SKM-1 (cell line): ENCODE results near the gene DIDO1.
"Not testable (repeated sequence)": the region's sequence is repeated elsewhere in the genome, so short reads cannot be mapped to it uniquely, and the experiment has no call there.

Experiments used
- DNase-seq: peaks from one replicate; lab custom pipeline; 2025; ENCODE audit not compliant: unreplicated experiment; lab: John Stamatoyannopoulos, UW

DIDO1 gene

GRCh38 chr20:62962891-62963613, 36.7 kb upstream of the DIDO1 start:
- no peak for DNase-seq

- no peak for DNase-seq
Measured at GRCh38 chr20:62962221-62962879, 36.0 kb upstream of the DIDO1 start.

DNA sequence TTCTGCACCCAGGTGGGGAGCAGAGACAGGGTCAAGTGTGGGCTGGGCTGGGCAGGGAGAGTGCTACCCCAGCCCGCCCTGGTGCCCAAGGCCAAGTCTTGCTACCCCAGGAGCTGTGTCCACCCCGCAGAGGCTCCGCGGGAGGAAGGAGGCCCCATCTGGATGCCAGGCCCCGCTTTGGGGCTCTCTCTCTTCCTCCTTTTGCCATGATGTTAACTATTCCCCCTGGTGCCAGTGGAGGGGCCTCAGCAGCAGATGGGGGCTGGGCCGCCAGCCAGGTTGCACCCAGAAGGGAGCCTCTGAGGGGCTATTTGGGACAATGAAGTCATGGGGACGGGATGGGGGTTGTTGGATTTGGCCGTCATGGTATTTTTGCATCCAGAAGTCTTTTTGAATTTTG, 35.5 kb upstream of the DIDO1 start:
- DNase-seq = no peak

GRCh38 chr20:62961310-62961783, 35.0 kb upstream of the DIDO1 start:
- no peak for DNase-seq

- DNase-seq = not testable (repeated sequence)
Measured at GRCh38 chr20:62960446-62961309, 34.4 kb upstream of the DIDO1 start.

DNA sequence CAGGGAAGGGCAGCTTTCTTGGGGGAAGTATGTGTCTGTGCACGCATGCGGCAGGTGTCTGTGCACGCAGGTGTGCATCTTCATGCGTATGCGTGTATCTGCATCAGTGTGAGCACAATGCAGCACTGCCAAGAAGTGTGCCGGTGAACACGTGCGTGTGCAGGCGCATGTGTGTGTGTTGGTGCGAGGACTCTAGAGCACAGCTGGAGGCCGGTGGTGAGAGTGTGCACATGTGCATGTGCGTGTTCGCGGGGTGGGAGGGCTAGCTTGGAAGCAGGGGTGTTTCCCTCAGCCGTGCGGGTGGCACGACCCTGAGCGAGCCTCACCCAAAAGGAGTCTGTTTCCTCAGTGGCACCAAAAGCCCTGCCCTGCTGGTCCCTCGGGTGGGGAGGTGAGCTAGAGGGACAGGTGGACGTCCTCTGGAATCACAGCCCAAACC, 33.7 kb upstream of the DIDO1 start:
- DNase-seq = no peak

DNA sequence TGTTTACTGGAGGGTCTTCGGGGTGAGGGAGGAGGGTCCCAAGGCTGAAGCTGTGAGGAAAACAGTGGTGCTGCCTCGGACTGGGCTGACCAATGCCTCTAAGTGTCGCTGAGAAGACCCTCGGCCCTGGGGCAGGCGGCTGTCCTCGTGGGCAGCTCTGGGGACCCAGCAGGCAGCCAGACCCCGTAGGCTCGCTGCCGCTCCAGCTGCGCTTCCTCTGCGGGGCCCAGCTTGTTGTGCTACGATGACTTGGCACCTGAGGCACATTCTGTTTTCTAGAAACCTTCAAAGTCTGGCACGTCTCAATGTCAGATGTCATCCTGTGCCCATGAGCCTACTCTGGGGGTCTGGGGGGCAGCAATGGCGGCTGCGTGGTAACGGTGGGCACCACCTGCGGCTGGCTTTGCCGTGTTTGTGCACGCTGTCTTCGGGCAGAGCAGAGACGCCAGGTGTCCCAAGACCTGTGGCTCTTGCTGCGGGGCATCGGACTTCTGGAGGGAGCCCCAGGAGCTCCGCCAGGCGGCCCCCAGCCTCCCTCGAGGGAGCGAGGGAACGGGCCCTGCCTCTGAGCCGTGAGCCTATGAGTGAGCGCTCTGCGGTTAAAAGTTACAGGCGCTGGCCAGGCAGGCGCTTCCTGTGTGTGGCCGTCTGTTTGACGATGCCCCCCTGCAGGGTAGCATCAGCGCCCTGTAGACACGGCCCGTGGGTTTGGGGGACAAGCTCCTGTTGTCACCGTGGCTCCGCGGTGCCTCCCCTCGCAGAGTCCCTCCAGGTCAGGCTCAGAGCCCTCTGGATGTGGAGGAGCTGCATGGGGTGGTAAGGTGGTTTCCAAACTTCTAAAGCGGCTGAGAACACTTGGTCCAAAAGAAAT, 33.0 kb upstream of the DIDO1 start:
- no peak for DNase-seq

DNA sequence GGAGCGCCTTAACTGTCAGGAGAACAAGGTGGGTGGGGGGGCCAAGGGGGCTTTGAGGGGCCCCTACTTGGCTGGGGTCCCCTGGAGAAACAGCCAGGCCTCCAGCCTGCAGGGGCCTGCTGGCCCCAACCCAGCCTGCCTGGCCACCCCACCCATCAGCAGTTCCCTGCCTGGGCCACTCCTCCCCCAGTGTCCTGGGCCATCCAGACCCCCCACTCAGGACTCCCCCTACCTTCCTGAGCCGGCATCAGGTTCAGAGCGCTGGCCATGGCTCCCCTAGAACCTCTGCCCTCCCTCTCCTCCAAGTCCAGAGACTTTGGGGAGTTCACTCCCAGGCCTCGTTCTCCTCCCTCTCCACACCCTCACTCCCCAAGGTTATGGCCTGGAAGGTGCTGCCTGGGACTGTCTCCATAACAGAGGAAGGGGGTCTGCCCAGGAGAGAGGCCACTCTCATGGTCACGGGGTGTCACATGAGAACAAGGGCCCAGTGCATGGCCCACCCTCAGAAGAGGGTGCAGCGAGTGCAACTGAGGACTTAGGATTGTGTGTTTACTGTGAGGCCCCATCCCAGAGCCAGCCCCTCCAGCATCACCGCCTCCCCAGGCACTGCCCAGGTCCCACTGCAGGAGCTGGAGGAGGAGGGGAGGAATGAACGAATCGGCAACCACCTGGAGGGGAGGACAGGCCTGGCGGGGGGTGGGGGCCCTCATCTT, 32.2 kb upstream of the DIDO1 start:
- DNase-seq = no peak

GRCh38 chr20:62957136-62958117, 31.1 kb upstream of the DIDO1 start:
- DNase-seq = no peak

DNA sequence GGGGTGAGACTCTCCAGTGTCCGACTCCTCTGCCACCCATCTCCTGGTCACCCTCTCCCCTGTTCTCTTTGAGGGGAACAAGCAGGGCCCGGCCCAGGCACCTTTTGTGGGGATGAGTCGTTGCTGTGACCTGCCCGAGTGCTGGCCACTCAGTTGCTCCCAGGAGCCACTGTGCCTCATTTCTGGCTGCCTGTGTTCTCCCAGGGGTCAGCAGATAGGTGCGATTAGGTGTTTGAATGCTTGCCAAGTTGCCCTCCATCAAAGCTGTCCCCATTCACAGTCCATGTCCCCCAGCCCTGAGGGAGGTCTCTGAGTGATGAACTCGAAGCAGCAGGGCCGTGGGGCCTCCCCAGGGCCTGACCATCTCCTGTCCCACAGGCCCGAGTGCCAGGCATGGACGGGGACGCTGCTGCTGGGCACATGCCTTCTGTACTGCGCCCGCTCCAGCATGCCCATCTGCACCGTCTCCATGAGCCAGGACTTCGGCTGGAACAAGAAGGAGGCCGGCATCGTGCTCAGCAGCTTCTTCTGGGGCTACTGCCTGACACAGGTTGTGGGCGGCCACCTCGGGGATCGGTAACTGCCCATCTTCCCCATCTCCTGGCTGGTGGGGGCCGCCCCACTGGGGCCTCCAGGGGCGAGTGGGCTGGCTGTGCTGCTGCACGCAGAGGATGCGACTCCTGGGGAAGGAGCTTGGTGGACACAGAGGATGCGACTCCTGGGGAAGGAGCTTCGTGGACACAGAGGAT, 30.3 kb upstream of the DIDO1 start:
- DNase-seq = no peak

GRCh38 chr20:62955519-62956386, 29.4 kb upstream of the DIDO1 start:
- DNase-seq = no peak

GRCh38 chr20:62953839-62954703, 27.8 kb upstream of the DIDO1 start:
- peak; percentile 90 for DNase-seq

GRCh38 chr20:62952968-62953838, 26.9 kb upstream of the DIDO1 start:
- no peak for DNase-seq

- DNase-seq = peak; percentile 74
Measured at GRCh38 chr20:62952373-62952967, 26.2 kb upstream of the DIDO1 start, which contains the start of gene SLC17A9. Gene SLC17A9, plus strand, starts transcription at chr20:62952709. Its CDS starts 122 bp downstream, at chr20:62952831.

DNA sequence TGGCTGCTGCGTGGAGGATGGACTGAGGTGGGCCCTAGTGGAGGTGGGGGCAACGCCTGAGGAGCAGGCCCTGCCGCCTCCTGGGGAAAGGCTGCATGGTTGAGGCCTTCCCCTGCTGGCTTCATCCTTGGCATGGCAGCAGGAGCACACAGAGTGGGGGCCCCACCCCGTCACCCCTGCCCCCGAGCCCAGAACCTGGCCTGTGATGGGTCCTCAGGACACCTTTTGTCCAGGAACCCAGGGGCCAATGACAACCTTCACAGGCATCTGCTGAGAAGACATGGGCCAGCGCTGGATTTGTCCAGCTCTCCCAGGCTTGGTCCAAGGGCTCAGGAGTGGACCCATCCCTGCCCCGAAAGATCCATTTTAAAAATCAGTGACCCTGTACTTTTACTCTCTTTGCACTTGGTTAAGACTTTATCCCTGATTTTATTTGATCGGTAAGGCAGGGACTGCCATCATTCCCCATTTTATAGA, 25.6 kb upstream of the DIDO1 start:
- no peak for DNase-seq
